ENCODE results near the gene AAGAB. TPM values are rescaled to one million over a fixed set of nuclear protein-coding genes. Genes with fewer than 3 reads are reported as not detected.

AAGAB gene
- total RNA-seq, 2 experiments from 2014 or later: 14.2 to 15.6 TPM

- Histone ChIP-seq H3K27me3 (ENCODE audit: control insufficient read depth in 1 of 2, insufficient read depth in 2 of 2, low read length in 2 of 2) (no peaks in the 10 kb centered on the region), H3K4me3 (ENCODE audit: low read length) (no peak overlapping the region), H3K9me3 (ENCODE audit: control insufficient read depth in 1 of 2, insufficient read depth in 1 of 2, low read length in 2 of 2) (no peaks in the 10 kb centered on the region), H3K27ac (ENCODE audit: low read depth in 1 of 2, low read length in 2 of 2) (no peak overlapping the region), H3K36me3 (ENCODE audit: insufficient read depth, low read length) (peaks cover 51% of the 10 kb centered on the region), H3K4me1 (ENCODE audit: insufficient read depth, low read length) (peaks cover 11% of the 10 kb centered on the region)
- DNase-seq (no peak), ATAC-seq (ENCODE audit: poor library complexity) (no peak)
- TF ChIP-seq CTCF (IDR thresholded peaks at IDR 0.05): no peak
- Mint-ChIP-seq H3K9me3 (no peaks in the 10 kb centered on the region), H3K36me3 (ENCODE audit: low read depth) (peaks cover 58% of the 10 kb centered on the region), H3K27ac (no peak overlapping the region), H3K27me3 (no peaks in the 10 kb centered on the region), H3K4me1 (ENCODE audit: low read depth) (peaks cover 29% of the 10 kb centered on the region), H3K4me3 (no peak overlapping the region)
- POLR2A ChIA-PET: no interaction called here
- intact Hi-C loops (cut with DNase I, micrococcal nuclease): no loop called here
- CTCF ChIA-PET: no interaction called here
These were observed 90.1 kb downstream of the AAGAB start for GRCh38 chr15:67164401-67164791.

GRCh38 chr15:67163180-67163579 lies 91.3 kb downstream of the AAGAB start:
- H3K36me3 Mint-ChIP-seq (ENCODE audit: low read depth): peaks cover 46% of the 10 kb centered on the region
- ATAC-seq (ENCODE audit: poor library complexity) (no peak), DNase-seq (no peak)
- H3K4me1 Mint-ChIP-seq (ENCODE audit: low read depth): peaks cover 35% of the 10 kb centered on the region
- peaks cover 12% of the 10 kb centered on the region for H3K4me1 ChIP-seq (ENCODE audit: insufficient read depth, low read length)
- no peaks in the 10 kb centered on the region for H3K27me3 Mint-ChIP-seq
- CTCF ChIA-PET: no interaction called here
- no peak overlapping the region for H3K27ac Mint-ChIP-seq
- no peak for TF ChIP-seq CTCF (IDR thresholded peaks at IDR 0.05)
- no peak overlapping the region for H3K4me3 ChIP-seq (ENCODE audit: low read length)
- H3K27ac ChIP-seq (ENCODE audit: low read depth in 1 of 2, low read length in 2 of 2): no peak overlapping the region
- no peaks in the 10 kb centered on the region for H3K27me3 ChIP-seq (ENCODE audit: control insufficient read depth in 1 of 2, insufficient read depth in 2 of 2, low read length in 2 of 2)
- H3K9me3 Mint-ChIP-seq: no peaks in the 10 kb centered on the region
- POLR2A ChIA-PET: no interaction called here
- H3K9me3 ChIP-seq (ENCODE audit: control insufficient read depth in 1 of 2, insufficient read depth in 1 of 2, low read length in 2 of 2): no peaks in the 10 kb centered on the region
- intact Hi-C loops (cut with DNase I, micrococcal nuclease): loop anchor here in 1 of 2 experiments (1.0 kb wide), 1 partner anchor 22 kb away; no protein-coding TSS in a partner anchor
- peaks cover 39% of the 10 kb centered on the region for H3K36me3 ChIP-seq (ENCODE audit: insufficient read depth, low read length)
- H3K4me3 Mint-ChIP-seq: no peak overlapping the region

GRCh38 chr15:67161881-67162280 lies 92.6 kb downstream of the AAGAB start:
- peaks cover 38% of the 10 kb centered on the region for H3K36me3 Mint-ChIP-seq (ENCODE audit: low read depth)
- Histone ChIP-seq H3K9me3 (ENCODE audit: control insufficient read depth in 1 of 2, insufficient read depth in 1 of 2, low read length in 2 of 2) (no peaks in the 10 kb centered on the region), H3K27me3 (ENCODE audit: control insufficient read depth in 1 of 2, insufficient read depth in 2 of 2, low read length in 2 of 2) (no peaks in the 10 kb centered on the region), H3K4me3 (ENCODE audit: low read length) (no peak overlapping the region), H3K27ac (ENCODE audit: low read depth in 1 of 2, low read length in 2 of 2) (no peak overlapping the region), H3K4me1 (ENCODE audit: insufficient read depth, low read length) (peaks cover 23% of the 10 kb centered on the region), H3K36me3 (ENCODE audit: insufficient read depth, low read length) (peaks cover 26% of the 10 kb centered on the region)
- H3K4me1 Mint-ChIP-seq (ENCODE audit: low read depth): peaks cover 48% of the 10 kb centered on the region
- intact Hi-C loops (cut with DNase I, micrococcal nuclease): no loop called here
- no peak overlapping the region for H3K4me3 Mint-ChIP-seq
- ATAC-seq (ENCODE audit: poor library complexity) (no peak), DNase-seq (no peak)
- no peaks in the 10 kb centered on the region for H3K27me3 Mint-ChIP-seq
- peak overlapping the region; percentile 2 for H3K27ac Mint-ChIP-seq
- ChIA-PET POLR2A (interaction anchor here (1.3 kb wide), 1 partner anchor 96 kb away, joined by 4 read pairs; the partner anchor contains the start of gene SMAD3), CTCF (interaction anchor here (0.8 to 1.4 kb wide), 3 partner anchors 28 to 215 kb away, joined by 3 to 4 read pairs (median 3); no protein-coding TSS in a partner anchor)
- no peak for TF ChIP-seq CTCF (IDR thresholded peaks at IDR 0.05)
- no peaks in the 10 kb centered on the region for H3K9me3 Mint-ChIP-seq

Measured in CD4-positive, alpha-beta T cell (primary cell).